H54 (cell line): Measurements from ENCODE around the gene NAALADL2.

Experiments used
- DNase-seq: peaks from one replicate; pipeline ENCODE4 v3.0.0; 2011; ENCODE audit warnings: low spot score, mixed read lengths; ENCODE audit not compliant: insufficient read length
- FAIRE-seq: peaks from 3 replicates; lab custom pipeline; 2011; peaks lifted over from hg19 to GRCh38; lab: Jason Lieb, UNC
- POLR2A ChIP-seq: IDR thresholded peaks from 2 replicates; pipeline ENCODE4 v1.6.1; 2011; ENCODE audit warnings: low read depth, mild to moderate bottlenecking, low read length

Gene NAALADL2

GRCh38 chr3:174862666-174863065 lies 3.5 kb downstream of the NAALADL2 start:
- DNase-seq (no peak), FAIRE-seq (no peak)
- no peak for TF ChIP-seq POLR2A

- no peak for TF ChIP-seq POLR2A
- FAIRE-seq (no peak), DNase-seq (no peak)
Measured at GRCh38 chr3:174863488-174863887, 4.4 kb downstream of the NAALADL2 start.

- DNase-seq (no peak), FAIRE-seq (no peak)
- TF ChIP-seq POLR2A = no peak
Measured at GRCh38 chr3:174869448-174869847, 10.3 kb downstream of the NAALADL2 start.

GRCh38 chr3:174873832-174874657 lies 14.9 kb downstream of the NAALADL2 start:
- FAIRE-seq = no peak
- no peak for TF ChIP-seq POLR2A
- DNase-seq = no peak

GRCh38 chr3:174882789-174883188 lies 23.7 kb downstream of the NAALADL2 start:
- DNase-seq (no peak), FAIRE-seq (no peak)
- TF ChIP-seq POLR2A = no peak

GRCh38 chr3:174883881-174884675 lies 24.9 kb downstream of the NAALADL2 start:
- TF ChIP-seq POLR2A = no peak
- DNase-seq = no peak
- FAIRE-seq = no peak

GRCh38 chr3:174884776-174885568 lies 25.8 kb downstream of the NAALADL2 start:
- DNase-seq = no peak
- no peak for FAIRE-seq
- no peak for TF ChIP-seq POLR2A

- no peak for TF ChIP-seq POLR2A
- no peak for FAIRE-seq
- no peak for DNase-seq
Measured at GRCh38 chr3:174891524-174892203, 32.5 kb downstream of the NAALADL2 start.

- TF ChIP-seq POLR2A = no peak
- FAIRE-seq = no peak
- DNase-seq = no peak
Measured at GRCh38 chr3:174907027-174907426, 47.9 kb downstream of the NAALADL2 start.

GRCh38 chr3:174907628-174908407 lies 48.7 kb downstream of the NAALADL2 start:
- DNase-seq = no peak
- FAIRE-seq = no peak
- TF ChIP-seq POLR2A = no peak

- no peak for DNase-seq
- TF ChIP-seq POLR2A = no peak
- no peak for FAIRE-seq
Measured at GRCh38 chr3:174931473-174932353, 72.6 kb downstream of the NAALADL2 start.

GRCh38 chr3:174936590-174936989 lies 77.5 kb downstream of the NAALADL2 start:
- FAIRE-seq = no peak
- no peak for DNase-seq
- TF ChIP-seq POLR2A = no peak
